CD1c-positive myeloid dendritic cell (primary cell): ENCODE results near the gene CFAP141.
"Not testable (repeated sequence)": the region's sequence is repeated elsewhere in the genome, so short reads cannot be mapped to it uniquely, and the experiment has no call there.

ENCODE experiments used
- DNase-seq: peaks from one replicate; pipeline ENCODE4 v3.0.0-alpha.2; 2016; ENCODE audit errors: extremely low spot score

CFAP141 gene

GRCh38 chr1:154206196-154206595, at the start of gene CFAP141:
CFAP141 (minus strand) TSS chr1:154206333; CDS start chr1:154206307, 26 bp downstream.
- DNase-seq: no peak

- DNase-seq: no peak
These were observed 47.5 kb upstream of the CFAP141 start for GRCh38 chr1:154253671-154254070.

- no peak for DNase-seq
These were observed 35.7 kb upstream of the CFAP141 start for GRCh38 chr1:154241703-154242351.

GRCh38 chr1:154240294-154240833, 34.2 kb upstream of the CFAP141 start:
- DNase-seq: no peak

GRCh38 chr1:154239491-154239890, 33.4 kb upstream of the CFAP141 start:
- DNase-seq: no peak

GRCh38 chr1:154237880-154238506, 31.9 kb upstream of the CFAP141 start:
- no peak for DNase-seq

GRCh38 chr1:154237435-154237834, 31.3 kb upstream of the CFAP141 start:
- DNase-seq: no peak

- DNase-seq: no peak
These were observed 30.7 kb upstream of the CFAP141 start for GRCh38 chr1:154236855-154237254.

- DNase-seq: not testable (repeated sequence)
These were observed 27.0 kb upstream of the CFAP141 start for GRCh38 chr1:154233127-154233526.

GRCh38 chr1:154231112-154231511, 25.0 kb upstream of the CFAP141 start:
- not testable (repeated sequence) for DNase-seq

- DNase-seq: no peak
These were observed 19.2 kb upstream of the CFAP141 start for GRCh38 chr1:154225370-154225769.

- DNase-seq: peak; percentile 82
These were observed 17.5 kb upstream of the CFAP141 start for GRCh38 chr1:154223621-154224020.

GRCh38 chr1:154222918-154223317, 16.8 kb upstream of the CFAP141 start:
- no peak for DNase-seq

GRCh38 chr1:154222518-154222917, 16.4 kb upstream of the CFAP141 start:
- peak; percentile 23 for DNase-seq

GRCh38 chr1:154221278-154222001, 15.3 kb upstream of the CFAP141 start:
- DNase-seq: peak; percentile 48

- no peak for DNase-seq
These were observed 14.8 kb upstream of the CFAP141 start for GRCh38 chr1:154220970-154221277.

- DNase-seq: peak; percentile 100
These were observed 14.2 kb upstream of the CFAP141 start, which contains the start of gene UBAP2L for GRCh38 chr1:154220071-154220969. UBAP2L (plus strand) TSS chr1:154220955; CDS start chr1:154225124, 4,169 bp downstream.

- DNase-seq: peak; percentile 43
These were observed 13.4 kb upstream of the CFAP141 start for GRCh38 chr1:154219541-154219940.

- DNase-seq: no peak
These were observed 12.4 kb upstream of the CFAP141 start for GRCh38 chr1:154218545-154218944.

GRCh38 chr1:154213274-154213673, 7.1 kb upstream of the CFAP141 start:
- DNase-seq: no peak

- DNase-seq: no peak
These were observed 6.0 kb upstream of the CFAP141 start for GRCh38 chr1:154212083-154212482.
